A673 (cell line): Measurements from ENCODE around the gene PAQR9.

Experiments
- EZH2 ChIP-seq: fragments of 200-600 bp; sonication (generic); IDR thresholded peaks from 2 replicates; pipeline ENCODE4 v1.6.1; 2017; ENCODE audit warnings: borderline replicate concordance, low read depth, mild to moderate bottlenecking, mixed read lengths, antibody characterized with exemption, low read length; ENCODE audit not compliant: poor library complexity, severe bottlenecking
- TF ChIP-seq, protein P1 (sequence below): fragments of 300-800, 200-600 bp; sonication (generic); conservative IDR thresholded peaks from 2 replicates; pipeline ENCODE4 v1.5.1; 2017; ENCODE audit warnings: low read depth, mild to moderate bottlenecking, antibody characterized with exemption, low read length, moderate library complexity, mixed read lengths

DNA sequence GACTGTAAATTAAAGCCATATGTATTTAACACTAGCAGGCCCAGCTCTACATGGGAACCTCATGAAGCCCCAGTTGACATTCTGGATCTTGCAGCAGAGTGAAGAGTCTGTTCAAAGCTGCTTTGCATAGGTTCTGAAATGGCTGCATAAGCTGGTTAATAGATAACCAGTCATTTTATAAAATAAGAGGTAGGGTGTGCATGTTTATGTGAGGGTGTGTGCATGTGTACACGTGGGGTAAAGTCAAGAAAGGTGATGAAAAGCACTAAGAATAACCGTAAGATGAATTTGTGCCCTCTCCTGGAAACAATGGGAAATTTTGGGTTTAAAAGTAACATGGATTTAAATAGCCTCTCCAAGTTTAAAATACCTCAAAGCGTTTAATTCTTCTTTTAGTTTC lies 33.0 kb downstream of the PAQR9 start:
- TF ChIP-seq EZH2: no peak
- TF ChIP-seq, protein P1, sequence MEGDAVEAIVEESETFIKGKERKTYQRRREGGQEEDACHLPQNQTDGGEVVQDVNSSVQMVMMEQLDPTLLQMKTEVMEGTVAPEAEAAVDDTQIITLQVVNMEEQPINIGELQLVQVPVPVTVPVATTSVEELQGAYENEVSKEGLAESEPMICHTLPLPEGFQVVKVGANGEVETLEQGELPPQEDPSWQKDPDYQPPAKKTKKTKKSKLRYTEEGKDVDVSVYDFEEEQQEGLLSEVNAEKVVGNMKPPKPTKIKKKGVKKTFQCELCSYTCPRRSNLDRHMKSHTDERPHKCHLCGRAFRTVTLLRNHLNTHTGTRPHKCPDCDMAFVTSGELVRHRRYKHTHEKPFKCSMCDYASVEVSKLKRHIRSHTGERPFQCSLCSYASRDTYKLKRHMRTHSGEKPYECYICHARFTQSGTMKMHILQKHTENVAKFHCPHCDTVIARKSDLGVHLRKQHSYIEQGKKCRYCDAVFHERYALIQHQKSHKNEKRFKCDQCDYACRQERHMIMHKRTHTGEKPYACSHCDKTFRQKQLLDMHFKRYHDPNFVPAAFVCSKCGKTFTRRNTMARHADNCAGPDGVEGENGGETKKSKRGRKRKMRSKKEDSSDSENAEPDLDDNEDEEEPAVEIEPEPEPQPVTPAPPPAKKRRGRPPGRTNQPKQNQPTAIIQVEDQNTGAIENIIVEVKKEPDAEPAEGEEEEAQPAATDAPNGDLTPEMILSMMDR: no peak
